Pons (tissue), 1 donor: ENCODE results near the gene SLC13A3.

Source experiments
- DNase-seq: peaks from one replicate; pipeline ENCODE4 v3.0.0-alpha.2; 2016; ENCODE audit warnings: low spot score

SLC13A3 gene

GRCh38 chr20:46635514-46636136 lies 15.6 kb downstream of the SLC13A3 start:
- DNase-seq = no peak

DNA sequence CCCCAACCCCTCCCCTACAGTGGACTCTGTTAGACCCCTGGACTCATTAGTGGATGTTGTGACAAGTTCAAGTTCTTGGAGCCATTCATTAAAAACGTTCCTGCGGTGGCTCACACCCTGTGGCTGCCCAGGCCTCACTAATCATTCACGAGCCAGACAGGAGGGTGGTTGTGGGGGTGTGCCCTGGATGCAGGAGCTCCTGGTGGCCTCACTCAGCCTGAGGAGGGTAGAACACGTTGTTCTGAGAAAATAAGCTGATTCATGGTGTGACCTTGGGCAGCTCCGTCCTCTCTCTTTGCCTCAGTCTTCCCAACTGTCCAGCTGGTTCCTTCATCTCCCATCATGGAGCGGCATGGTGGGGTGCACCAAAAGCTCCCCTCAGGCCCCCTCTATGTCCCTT lies 16.7 kb downstream of the SLC13A3 start:
- no peak for DNase-seq

DNA sequence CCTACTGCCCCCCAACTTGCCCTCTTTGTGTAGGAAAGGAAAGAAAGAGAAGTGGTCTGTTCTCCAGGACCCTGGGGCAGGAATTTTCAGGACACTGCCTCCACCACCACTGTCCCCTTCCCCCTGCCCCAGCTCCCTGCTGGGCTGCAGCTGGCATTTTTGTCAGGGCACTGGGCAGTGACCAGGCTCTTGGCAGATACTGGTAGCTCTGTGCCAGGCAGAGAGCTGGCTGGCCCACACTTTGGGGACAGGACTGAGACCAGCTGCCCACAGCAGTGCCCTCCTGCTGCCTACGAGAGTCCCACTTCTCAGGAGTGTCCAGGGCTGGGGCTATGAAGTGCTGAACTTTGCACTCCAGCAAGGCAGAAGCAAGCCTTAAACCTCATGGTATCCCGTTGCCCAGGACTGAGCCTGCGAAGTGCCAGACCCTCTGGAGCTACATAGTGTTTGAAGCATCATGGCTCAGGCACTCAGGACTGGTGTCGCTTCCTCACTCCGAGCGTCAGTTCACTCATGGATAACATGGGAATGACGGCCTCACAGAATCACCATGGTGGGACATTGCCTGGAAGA lies 19.3 kb downstream of the SLC13A3 start:
- DNase-seq = peak; percentile 69

GRCh38 chr20:46631212-46631869 lies 19.9 kb downstream of the SLC13A3 start:
- DNase-seq = no peak

- DNase-seq = no peak
These were observed 21.0 kb downstream of the SLC13A3 start for GRCh38 chr20:46630306-46630705.

DNA sequence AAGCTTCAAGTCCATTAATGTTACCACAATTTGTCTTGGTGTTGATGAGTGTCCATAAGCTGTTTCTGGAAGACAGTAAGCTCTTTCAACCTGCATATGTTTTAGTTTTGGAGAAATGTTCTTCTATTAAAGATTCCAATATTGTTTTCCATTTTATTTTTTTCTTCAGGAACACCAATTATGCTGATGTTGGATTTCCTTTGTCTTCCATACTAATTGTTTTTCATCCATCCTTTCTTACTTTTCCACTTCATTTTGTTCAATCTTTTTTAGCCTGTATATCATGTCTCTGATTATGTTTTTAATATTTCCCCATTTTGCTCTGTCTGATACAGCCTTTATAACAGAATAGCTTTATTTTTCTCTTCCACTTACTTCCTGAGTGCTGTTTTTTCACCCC lies 21.9 kb downstream of the SLC13A3 start:
- no peak for DNase-seq

DNA sequence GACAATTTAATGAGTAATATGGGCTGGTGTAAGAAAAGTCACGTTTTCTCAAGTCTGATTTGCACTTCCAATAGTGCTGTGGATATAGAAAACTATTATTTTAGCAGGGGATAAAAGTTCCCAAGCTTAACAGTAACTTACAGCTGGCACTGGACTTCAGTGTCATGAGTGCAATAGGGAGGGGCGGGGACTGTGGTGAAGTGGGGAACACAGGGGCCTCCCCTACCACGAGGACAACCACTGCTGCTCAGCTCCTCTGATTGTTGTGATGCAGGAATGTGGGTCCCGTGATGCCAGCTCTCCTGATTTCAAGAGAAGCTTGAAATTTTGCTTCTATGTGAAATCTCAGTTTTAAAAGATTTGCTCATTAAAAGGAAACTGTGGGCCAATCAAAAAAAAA lies 24.0 kb downstream of the SLC13A3 start:
- DNase-seq = no peak

DNA sequence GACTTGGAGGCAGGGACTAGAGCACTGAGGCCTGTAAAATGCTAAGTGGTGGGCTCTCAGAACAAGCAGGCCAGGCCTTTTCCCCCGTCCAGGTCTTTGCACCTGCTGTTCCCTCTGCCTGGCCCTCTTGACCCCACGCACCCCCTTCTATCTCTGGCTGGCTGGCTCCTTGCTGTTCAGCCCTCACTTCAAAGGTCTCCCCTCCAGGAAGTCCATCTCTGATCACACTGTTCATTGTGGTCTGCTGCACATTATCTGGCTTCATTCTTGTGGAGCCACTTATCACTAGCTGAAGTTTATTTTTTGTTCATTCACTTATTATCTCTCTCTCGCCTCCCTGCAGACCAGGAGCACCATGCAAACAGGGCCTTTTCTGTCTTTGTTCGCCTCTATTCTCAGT lies 24.5 kb downstream of the SLC13A3 start:
- DNase-seq = no peak

- no peak for DNase-seq
These were observed 25.3 kb downstream of the SLC13A3 start for GRCh38 chr20:46625875-46626373.

- no peak for DNase-seq
These were observed 26.3 kb downstream of the SLC13A3 start for GRCh38 chr20:46624946-46625345.

GRCh38 chr20:46622165-46622564 lies 29.1 kb downstream of the SLC13A3 start:
- no peak for DNase-seq

- DNase-seq = no peak
These were observed 29.8 kb downstream of the SLC13A3 start for GRCh38 chr20:46621492-46621891.

DNA sequence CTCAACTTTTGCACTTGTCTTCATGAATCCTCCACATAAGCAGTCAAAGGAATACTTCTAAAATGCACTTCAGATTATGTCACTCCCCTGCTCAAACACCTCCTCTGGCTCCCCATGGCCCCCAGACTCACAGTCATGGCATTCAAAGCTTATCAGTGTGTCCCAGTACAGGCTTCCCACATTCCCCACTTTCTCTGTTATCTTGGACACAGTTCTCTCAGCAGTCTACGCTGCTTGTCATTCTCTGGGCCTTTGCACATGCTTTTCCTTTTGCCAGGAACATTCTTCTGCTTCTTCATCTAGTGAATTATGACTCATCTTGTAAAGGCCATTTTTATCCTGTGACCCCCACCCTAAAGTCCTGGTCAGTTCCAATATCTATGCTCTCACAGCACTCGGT lies 31.8 kb downstream of the SLC13A3 start:
- DNase-seq = no peak

DNA sequence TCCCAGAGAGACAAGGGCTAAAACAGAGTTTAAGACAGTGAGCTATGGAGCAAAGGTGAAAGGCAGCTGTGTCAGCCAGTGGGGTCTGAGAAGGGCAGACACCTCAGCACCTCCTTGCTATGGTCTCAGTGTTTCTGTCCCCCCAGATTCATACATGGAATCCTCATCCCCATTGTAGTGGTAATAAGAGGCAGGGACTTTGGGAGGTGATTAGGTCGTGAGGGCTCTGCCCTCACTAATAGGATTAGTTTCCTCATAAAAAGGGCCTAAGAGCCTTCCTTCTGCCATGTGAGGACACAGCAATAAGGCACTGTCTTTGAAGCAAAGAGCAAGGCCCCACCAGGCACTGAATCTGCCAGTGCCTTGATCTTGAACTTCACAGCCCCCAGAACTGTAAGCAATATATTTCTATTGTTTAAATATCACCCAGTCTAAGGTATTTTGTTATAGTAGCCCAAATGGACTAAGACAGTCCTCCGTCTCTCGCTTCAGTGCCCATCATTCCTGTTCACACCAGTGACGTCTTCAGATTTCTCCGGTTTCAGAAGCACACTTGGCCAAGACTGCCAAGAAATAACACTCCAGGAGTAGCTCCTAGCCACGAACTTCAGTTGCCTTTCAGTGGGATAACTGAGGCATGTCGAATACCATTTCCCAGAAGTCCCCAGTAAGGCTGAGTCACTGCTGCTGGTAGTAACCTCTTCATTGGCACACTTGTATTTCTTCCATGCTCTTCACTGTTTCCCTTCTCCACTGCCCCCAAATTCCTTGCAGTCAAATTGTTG lies 32.8 kb downstream of the SLC13A3 start:
- DNase-seq = no peak

DNA sequence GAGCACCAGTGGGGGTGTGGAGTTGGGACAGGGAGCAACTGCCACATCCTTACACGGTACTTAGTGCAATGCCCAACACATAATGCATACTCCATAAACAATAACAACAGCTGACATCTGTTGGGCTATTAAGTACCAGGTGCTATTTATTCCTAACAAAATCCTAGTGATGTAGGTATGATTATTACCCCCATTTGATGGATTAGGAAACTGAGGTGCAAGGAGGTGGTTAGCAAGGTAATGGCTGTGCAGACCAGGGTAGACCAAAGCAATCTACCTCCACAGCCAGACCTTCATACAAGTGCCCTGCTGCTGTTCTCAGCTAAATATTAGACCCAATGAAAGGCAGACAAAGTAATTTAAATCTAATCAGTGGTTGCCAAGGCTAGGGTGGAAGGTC lies 36.8 kb downstream of the SLC13A3 start:
- DNase-seq = no peak

- no peak for DNase-seq
These were observed 41.1 kb downstream of the SLC13A3 start for GRCh38 chr20:46610145-46610544.

GRCh38 chr20:46609043-46609442 lies 42.2 kb downstream of the SLC13A3 start:
- DNase-seq = no peak

- DNase-seq = no peak
These were observed 43.3 kb downstream of the SLC13A3 start for GRCh38 chr20:46607849-46608497.

- DNase-seq = no peak
These were observed 43.9 kb downstream of the SLC13A3 start for GRCh38 chr20:46607191-46607848.

GRCh38 chr20:46606817-46607190 lies 44.5 kb downstream of the SLC13A3 start:
- DNase-seq = no peak

GRCh38 chr20:46605978-46606816 lies 45.1 kb downstream of the SLC13A3 start:
- no peak for DNase-seq
